Measurements from ENCODE around the gene SLC6A11. TPM values are rescaled to one million over a fixed set of nuclear protein-coding genes. Genes with fewer than 3 reads are reported as not detected.

Gene SLC6A11
- total RNA-seq, 2 experiments from 2014 or later = not detected

GRCh38 chr3:10952525-10952924, 136.5 kb downstream of the SLC6A11 start:
- no peaks in the 10 kb centered on the region for H3K27me3 Mint-ChIP-seq
- DNase-seq = no peak
- H3K9me3 Mint-ChIP-seq = no peaks in the 10 kb centered on the region
- H3K36me3 Mint-ChIP-seq (ENCODE audit: low read depth) = no peaks in the 10 kb centered on the region
- no peaks in the 10 kb centered on the region for H3K4me1 Mint-ChIP-seq
- POLR2A ChIA-PET = no interaction called here
- no peak overlapping the region for H3K4me3 Mint-ChIP-seq
- no peak overlapping the region for H3K27ac Mint-ChIP-seq
- CTCF ChIA-PET = interaction anchor here (1.5 kb wide), 1 partner anchor 10 kb away, joined by 3 read pairs; no protein-coding TSS in a partner anchor

- no peaks in the 10 kb centered on the region for H3K27me3 Mint-ChIP-seq
- DNase-seq = no peak
- H3K4me3 Mint-ChIP-seq = no peak overlapping the region
- CTCF ChIA-PET = no interaction called here
- no peaks in the 10 kb centered on the region for H3K36me3 Mint-ChIP-seq (ENCODE audit: low read depth)
- H3K9me3 Mint-ChIP-seq = no peaks in the 10 kb centered on the region
- H3K4me1 Mint-ChIP-seq = no peaks in the 10 kb centered on the region
- POLR2A ChIA-PET = no interaction called here
- H3K27ac Mint-ChIP-seq = no peak overlapping the region
Measured at GRCh38 chr3:10954740-10955139, 138.7 kb downstream of the SLC6A11 start.

- Mint-ChIP-seq H3K9me3 (no peaks in the 10 kb centered on the region), H3K4me1 (no peaks in the 10 kb centered on the region), H3K27ac (no peak overlapping the region), H3K4me3 (no peak overlapping the region), H3K27me3 (no peaks in the 10 kb centered on the region), H3K36me3 (ENCODE audit: low read depth) (no peaks in the 10 kb centered on the region)
- POLR2A ChIA-PET = no interaction called here
- no peak for DNase-seq
- CTCF ChIA-PET = no interaction called here
Measured at GRCh38 chr3:10955711-10956453, 139.9 kb downstream of the SLC6A11 start.

- Mint-ChIP-seq H3K27me3 (no peaks in the 10 kb centered on the region), H3K4me1 (no peaks in the 10 kb centered on the region), H3K4me3 (no peak overlapping the region), H3K27ac (no peak overlapping the region), H3K9me3 (no peaks in the 10 kb centered on the region), H3K36me3 (ENCODE audit: low read depth) (no peaks in the 10 kb centered on the region)
- POLR2A ChIA-PET = no interaction called here
- CTCF ChIA-PET = no interaction called here
- no peak for DNase-seq
Measured at GRCh38 chr3:10956531-10956930, 140.5 kb downstream of the SLC6A11 start.

GRCh38 chr3:10956986-10957385, 141.0 kb downstream of the SLC6A11 start:
- H3K27ac Mint-ChIP-seq = no peak overlapping the region
- DNase-seq = no peak
- ChIA-PET POLR2A (no interaction called here), CTCF (no interaction called here)
- no peak overlapping the region for H3K4me3 Mint-ChIP-seq
- H3K27me3 Mint-ChIP-seq = no peaks in the 10 kb centered on the region
- H3K4me1 Mint-ChIP-seq = no peaks in the 10 kb centered on the region
- no peaks in the 10 kb centered on the region for H3K36me3 Mint-ChIP-seq (ENCODE audit: low read depth)
- H3K9me3 Mint-ChIP-seq = no peaks in the 10 kb centered on the region

- POLR2A ChIA-PET = no interaction called here
- Mint-ChIP-seq H3K4me3 (no peak overlapping the region), H3K27me3 (no peaks in the 10 kb centered on the region), H3K4me1 (no peaks in the 10 kb centered on the region), H3K9me3 (no peaks in the 10 kb centered on the region), H3K36me3 (ENCODE audit: low read depth) (no peaks in the 10 kb centered on the region), H3K27ac (no peak overlapping the region)
- DNase-seq = no peak
- CTCF ChIA-PET = interaction anchor here (0.5 to 0.9 kb wide), 3 partner anchors 13 to 827 kb away, joined by 3 to 7 read pairs (median 5); no protein-coding TSS in a partner anchor
Measured at GRCh38 chr3:10957976-10958749, 142.1 kb downstream of the SLC6A11 start.

GRCh38 chr3:10960255-10960654, 144.2 kb downstream of the SLC6A11 start:
- POLR2A ChIA-PET = no interaction called here
- Mint-ChIP-seq H3K4me3 (no peak overlapping the region), H3K4me1 (no peaks in the 10 kb centered on the region), H3K9me3 (no peaks in the 10 kb centered on the region), H3K27ac (no peak overlapping the region), H3K27me3 (no peaks in the 10 kb centered on the region), H3K36me3 (ENCODE audit: low read depth) (no peaks in the 10 kb centered on the region)
- CTCF ChIA-PET = no interaction called here
- DNase-seq = no peak

- ChIA-PET POLR2A (no interaction called here), CTCF (interaction anchor here (0.6 kb wide), 1 partner anchor 11 kb away, joined by 4 read pairs; no protein-coding TSS in a partner anchor)
- Mint-ChIP-seq H3K27ac (no peak overlapping the region), H3K36me3 (ENCODE audit: low read depth) (no peaks in the 10 kb centered on the region), H3K4me1 (no peaks in the 10 kb centered on the region), H3K9me3 (no peaks in the 10 kb centered on the region), H3K27me3 (no peaks in the 10 kb centered on the region), H3K4me3 (no peak overlapping the region)
- no peak for DNase-seq
Measured at GRCh38 chr3:10961921-10962320, 145.9 kb downstream of the SLC6A11 start.

GRCh38 chr3:10962481-10963036, 146.5 kb downstream of the SLC6A11 start:
- ChIA-PET CTCF (interaction anchor here (0.6 kb wide), 1 partner anchor 16 kb away, joined by 5 read pairs; no protein-coding TSS in a partner anchor), POLR2A (no interaction called here)
- no peak overlapping the region for H3K4me3 Mint-ChIP-seq
- H3K36me3 Mint-ChIP-seq (ENCODE audit: low read depth) = no peaks in the 10 kb centered on the region
- H3K27ac Mint-ChIP-seq = no peak overlapping the region
- H3K4me1 Mint-ChIP-seq = no peaks in the 10 kb centered on the region
- no peak for DNase-seq
- no peaks in the 10 kb centered on the region for H3K27me3 Mint-ChIP-seq
- H3K9me3 Mint-ChIP-seq = no peaks in the 10 kb centered on the region

- Mint-ChIP-seq H3K9me3 (no peaks in the 10 kb centered on the region), H3K4me3 (no peak overlapping the region), H3K36me3 (ENCODE audit: low read depth) (no peaks in the 10 kb centered on the region), H3K27me3 (peaks cover 4% of the 10 kb centered on the region), H3K27ac (no peak overlapping the region), H3K4me1 (no peaks in the 10 kb centered on the region)
- CTCF ChIA-PET = no interaction called here
- peak; percentile 21 for DNase-seq
- POLR2A ChIA-PET = interaction anchor here (0.6 kb wide), 1 partner anchor 14 kb away, joined by 3 read pairs; no protein-coding TSS in a partner anchor
Measured at GRCh38 chr3:10964537-10965167, 148.6 kb downstream of the SLC6A11 start.

- Mint-ChIP-seq H3K27me3 (peaks cover 6% of the 10 kb centered on the region), H3K27ac (no peak overlapping the region), H3K4me3 (no peak overlapping the region), H3K9me3 (no peaks in the 10 kb centered on the region), H3K4me1 (no peaks in the 10 kb centered on the region), H3K36me3 (ENCODE audit: low read depth) (no peaks in the 10 kb centered on the region)
- DNase-seq = no peak
- ChIA-PET POLR2A (no interaction called here), CTCF (interaction anchor here (0.6 kb wide), 2 partner anchors 17 to 19 kb away, joined by 3 read pairs; no protein-coding TSS in a partner anchor)
Measured at GRCh38 chr3:10968401-10968800, 152.4 kb downstream of the SLC6A11 start.

GRCh38 chr3:10970306-10970960, 154.4 kb downstream of the SLC6A11 start:
- CTCF ChIA-PET = no interaction called here
- H3K27ac Mint-ChIP-seq = no peak overlapping the region
- POLR2A ChIA-PET = no interaction called here
- H3K36me3 Mint-ChIP-seq (ENCODE audit: low read depth) = no peaks in the 10 kb centered on the region
- no peaks in the 10 kb centered on the region for H3K9me3 Mint-ChIP-seq
- DNase-seq = no peak
- H3K27me3 Mint-ChIP-seq = peaks cover 8% of the 10 kb centered on the region
- H3K4me1 Mint-ChIP-seq = no peaks in the 10 kb centered on the region
- H3K4me3 Mint-ChIP-seq = no peak overlapping the region

Data from activated CD4-positive, alpha-beta T cell treated with anti-CD3 and anti-CD28 coated beads, Interleukin-2, amount 10 ng/mL, durations not matched to agents 7 days and 5 days (primary cell).